SK-N-SH (cell line): Measurements from ENCODE around the gene APOBEC3H.

Experiments used
- CTCF ChIP-seq: fragments of 200-600 bp; sonication (generic); IDR thresholded peaks from 2 replicates; pipeline ENCODE4 v1.6.1; 2017; ENCODE audit warnings: antibody characterized with exemption, mild to moderate bottlenecking, moderate library complexity
- EP300 ChIP-seq, 2 experiments: IDR thresholded peaks; 2 replicates each; pipeline versions ENCODE4 v1.4.0 to v1.6.1; 2012; ENCODE audit warnings: borderline replicate concordance in 1 of 2, low read depth in 1 of 2, low read length in 1 of 2
- FOXJ3 ChIP-seq: sonication (generic); formaldehyde crosslinking; IDR thresholded peaks from 2 replicates; pipeline ENCODE4 v1.5.1; 2020; ENCODE audit warnings: mild to moderate bottlenecking, missing genetic modification reagents
- MAX ChIP-seq: IDR thresholded peaks from 2 replicates; pipeline ENCODE4 v1.4.0; 2012; ENCODE audit warnings: low read depth
- RCOR1 ChIP-seq: fragments of 150-350 bp; IDR thresholded peaks from 2 replicates; pipeline ENCODE4 v1.6.1; 2017; ENCODE audit warnings: antibody characterized with exemption, low read length
- RXRA ChIP-seq: IDR thresholded peaks from 2 replicates; pipeline ENCODE4 v1.4.0; 2012; ENCODE audit warnings: low read depth, mild to moderate bottlenecking, borderline replicate concordance
- SMC3 ChIP-seq: IDR thresholded peaks from 2 replicates; pipeline ENCODE4 v1.6.1; 2012; ENCODE audit warnings: low read depth, low read length, improper control_type of control experiment
- TCF12 ChIP-seq: IDR thresholded peaks from 2 replicates; pipeline ENCODE4 v1.4.0; 2012

GRCh38 chr22:39149915-39150847 lies 53.1 kb downstream of the APOBEC3H start:
- TF ChIP-seq TCF12 (no peak), EP300 (IDR thresholded peaks at IDR 0.05; ENCODE audit: borderline replicate concordance in 1 of 2, low read depth in 1 of 2, low read length in 1 of 2) (no peak), CTCF (no peak), FOXJ3 (CRISPR knock-in tag) (no peak), RCOR1 (no peak), RXRA (no peak), MAX (no peak), SMC3 (no peak)
